IPS-18c (cell line): Measurements from ENCODE around the gene AKT1.

Experiments used
- H3K4me3 ChIP-seq: 2 replicates; pipeline ENCODE4 v1.7.0; 2013; ENCODE audit warnings: low read depth, mild to moderate bottlenecking, low read length, moderate library complexity; ENCODE audit not compliant: insufficient read depth
- H3K9me3 ChIP-seq: one replicate; pipeline ENCODE4 v1.6.1; 2013; ENCODE audit warnings: mild to moderate bottlenecking, low read length, moderate library complexity; ENCODE audit not compliant: control insufficient read depth, insufficient read depth

Gene AKT1

DNA sequence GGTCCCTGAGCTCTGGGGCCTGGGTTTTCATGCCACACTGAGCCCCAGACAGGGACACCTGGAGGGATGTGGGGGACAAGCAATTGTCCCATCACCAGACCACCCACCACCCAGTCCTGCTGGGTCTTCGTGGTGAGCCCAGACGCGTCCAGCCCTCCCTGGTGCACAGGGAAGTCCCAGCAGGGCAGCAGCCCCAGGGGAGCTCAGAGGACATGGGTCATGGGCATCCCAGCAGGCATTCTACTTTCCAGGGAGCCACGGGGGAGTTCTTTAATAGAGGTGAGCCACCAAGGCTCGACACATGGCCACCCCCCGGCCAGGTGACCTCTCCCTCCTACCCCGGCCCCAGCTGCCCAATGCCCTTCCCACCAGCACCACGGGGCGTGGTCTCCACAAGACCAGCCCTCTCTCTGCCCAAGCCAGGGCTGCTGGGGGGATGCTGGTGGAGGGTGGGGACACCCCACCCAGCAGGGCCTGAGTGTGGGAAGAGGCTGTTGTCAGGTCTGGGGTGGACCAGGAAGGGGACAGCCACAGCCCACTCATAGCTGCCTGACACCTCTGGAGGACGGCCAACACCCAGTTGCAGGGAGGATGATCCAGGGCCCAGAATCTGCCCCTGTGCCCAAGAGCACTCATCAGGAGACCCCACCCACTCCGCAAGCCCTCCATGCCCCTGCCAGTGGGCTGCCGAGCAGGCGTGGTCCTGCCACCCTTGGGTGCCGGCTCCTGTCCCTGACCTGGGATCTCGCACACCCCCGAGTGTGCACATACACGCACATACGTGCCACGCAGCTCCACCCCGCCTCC lies 14.1 kb downstream of the AKT1 start:
- Histone ChIP-seq H3K9me3 (no peaks in the 10 kb centered on the region), H3K4me3 (no peak overlapping the region)

- Histone ChIP-seq H3K9me3 (no peaks in the 10 kb centered on the region), H3K4me3 (no peak overlapping the region)
These were observed 15.0 kb downstream of the AKT1 start for GRCh38 chr14:104780513-104781030.

GRCh38 chr14:104779776-104780512 lies 15.6 kb downstream of the AKT1 start:
- no peak overlapping the region for H3K4me3 ChIP-seq
- no peaks in the 10 kb centered on the region for H3K9me3 ChIP-seq

DNA sequence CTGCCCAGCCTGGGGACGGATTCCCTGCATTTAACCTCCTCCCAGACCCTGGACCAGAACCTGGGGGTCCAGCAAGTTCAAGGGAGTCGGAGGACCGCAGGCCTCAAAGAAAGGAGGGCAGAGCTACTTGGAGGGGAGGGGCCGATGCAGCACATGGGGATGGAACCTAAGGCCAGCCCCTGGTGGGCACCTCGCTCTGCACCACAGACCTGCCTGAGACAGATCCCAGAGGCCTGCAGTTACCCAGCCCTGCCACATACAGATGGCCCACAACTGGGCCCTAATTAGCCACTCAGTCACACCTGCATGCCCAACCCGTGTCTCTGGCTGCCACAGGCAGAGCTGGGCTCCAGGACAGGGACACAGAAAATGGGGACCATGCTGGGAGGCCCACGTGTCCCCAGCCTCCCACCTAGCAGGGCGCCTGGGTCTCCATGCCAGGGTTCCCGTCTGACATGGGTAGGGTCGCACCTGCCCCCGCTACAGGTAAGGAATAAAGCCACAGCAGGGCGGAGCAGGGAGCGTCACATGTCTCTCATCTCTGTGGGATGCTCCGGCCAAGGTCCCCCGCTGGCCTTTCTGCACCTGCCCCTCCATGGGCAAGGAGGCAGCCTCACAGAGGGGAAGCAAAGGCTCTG lies 16.7 kb downstream of the AKT1 start:
- Histone ChIP-seq H3K9me3 (no peaks in the 10 kb centered on the region), H3K4me3 (no peak overlapping the region)

DNA sequence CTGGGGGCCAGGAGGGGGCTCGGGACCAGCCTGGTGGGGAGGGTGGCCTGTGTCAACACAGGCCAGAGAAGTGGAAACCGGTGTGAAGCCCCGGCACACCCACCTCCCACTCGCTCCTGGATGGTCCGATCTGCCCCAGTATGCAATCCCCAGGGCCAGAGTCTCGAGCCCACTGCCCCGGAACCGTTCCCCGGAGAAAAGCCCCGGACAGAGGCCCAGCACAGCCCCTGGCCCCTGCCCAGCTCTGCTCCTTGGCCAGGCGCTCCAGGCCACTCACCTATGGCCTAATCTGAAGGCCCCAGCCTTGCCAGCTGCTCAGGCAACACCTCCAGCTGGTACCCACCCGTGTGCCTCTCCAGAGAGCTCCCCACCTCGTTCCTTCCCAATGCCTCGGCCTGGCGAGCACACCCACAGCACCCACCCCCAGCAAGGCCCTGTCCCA lies 17.7 kb downstream of the AKT1 start:
- Histone ChIP-seq H3K9me3 (no peaks in the 10 kb centered on the region), H3K4me3 (no peak overlapping the region)

DNA sequence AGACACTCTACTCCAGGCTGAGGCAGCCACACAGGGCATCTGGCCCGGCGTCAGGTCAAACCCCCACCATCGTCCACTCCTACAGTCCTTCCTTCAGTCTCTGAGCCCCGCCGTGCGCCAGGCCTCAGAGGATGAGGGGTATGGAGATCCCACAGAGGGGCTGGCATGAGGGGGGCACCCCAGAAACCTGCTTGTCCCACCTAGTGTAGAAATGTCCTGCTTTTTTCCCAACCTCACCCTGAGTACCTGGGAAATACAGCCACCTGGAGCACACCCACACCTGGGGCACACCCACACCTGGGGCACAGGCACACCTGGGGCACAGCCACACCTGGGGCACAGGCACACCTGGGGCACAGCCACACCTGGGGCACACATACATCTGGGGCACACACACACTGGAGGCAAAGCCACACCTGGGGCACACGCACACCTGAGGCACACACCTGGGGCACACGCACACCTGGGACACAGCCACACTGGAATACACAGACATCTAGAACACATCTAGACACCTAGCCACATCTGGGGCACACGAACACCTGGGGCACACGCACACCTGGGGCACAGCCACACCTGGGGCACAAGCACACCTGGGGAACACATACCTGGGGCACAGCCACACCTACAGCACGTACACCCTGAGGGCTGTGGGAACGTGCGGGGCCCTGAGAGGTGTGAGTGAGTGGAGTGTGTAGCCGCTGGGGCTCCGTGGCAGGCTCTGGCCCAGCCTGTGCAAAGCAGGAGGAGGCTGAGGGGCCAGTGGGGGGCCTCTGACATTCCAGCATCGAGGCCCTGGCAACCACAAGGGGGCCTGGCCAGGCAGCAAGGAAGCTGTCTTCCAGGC lies 18.4 kb downstream of the AKT1 start:
- H3K4me3 ChIP-seq: no peak overlapping the region
- no peaks in the 10 kb centered on the region for H3K9me3 ChIP-seq

- peaks cover 4% of the 10 kb centered on the region for H3K9me3 ChIP-seq
These were observed 19.1 kb downstream of the AKT1 start for GRCh38 chr14:104776481-104776880.

DNA sequence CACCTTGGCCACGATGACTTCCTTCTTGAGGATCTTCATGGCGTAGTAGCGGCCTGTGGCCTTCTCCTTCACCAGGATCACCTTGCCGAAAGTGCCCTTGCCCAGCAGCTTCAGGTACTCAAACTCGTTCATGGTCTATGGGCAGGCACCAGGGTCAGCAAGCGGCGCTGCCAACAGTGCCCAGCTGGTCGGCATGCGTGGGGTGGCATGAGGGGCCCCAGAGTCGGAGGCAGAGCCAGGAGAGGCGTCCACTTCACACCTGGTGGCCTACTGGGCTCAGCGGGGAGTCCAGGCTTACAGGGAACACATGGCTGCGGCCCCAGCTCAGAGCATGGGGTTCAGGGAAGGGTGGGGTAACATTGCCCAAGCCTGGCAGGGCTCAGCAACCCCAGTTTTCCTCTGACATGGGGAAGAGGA lies 20.5 kb downstream of the AKT1 start:
- H3K9me3 ChIP-seq: peaks cover 9% of the 10 kb centered on the region
- H3K4me3 ChIP-seq: no peak overlapping the region

More at GRCh38 chr14:104776481-104776880, 19.1 kb downstream of the AKT1 start:
- no peak overlapping the region for H3K4me3 ChIP-seq

DNA sequence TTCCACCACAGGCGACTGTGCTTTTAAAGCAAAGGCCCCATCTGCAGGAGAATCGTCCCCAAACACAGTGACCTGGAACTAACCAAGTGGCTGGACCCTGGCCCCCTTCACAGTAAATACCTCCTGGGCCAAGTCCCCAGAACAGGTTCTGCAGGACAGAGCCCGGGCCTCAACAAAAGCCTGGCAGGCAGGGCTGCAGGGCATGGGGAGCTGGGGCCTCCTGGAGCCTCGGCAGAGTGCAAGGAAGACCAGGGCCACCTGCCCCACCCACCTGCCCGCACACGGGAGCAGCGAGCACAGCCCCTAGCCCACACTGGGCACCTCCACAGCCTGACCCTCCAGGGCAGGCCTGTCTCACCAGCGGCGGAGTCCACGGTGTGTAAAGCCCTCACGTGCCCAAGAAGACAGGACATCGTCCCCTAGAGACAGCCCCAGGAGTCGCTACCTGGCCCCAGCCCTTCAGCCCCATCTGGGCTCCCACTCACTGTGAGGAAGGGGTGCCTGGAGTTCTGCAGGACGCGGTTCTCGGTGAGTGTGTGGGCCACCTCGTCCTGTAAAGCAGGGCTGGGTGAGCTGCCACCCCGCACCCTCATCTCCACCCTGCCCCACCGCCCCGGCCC lies 21.0 kb downstream of the AKT1 start:
- Histone ChIP-seq H3K4me3 (no peak overlapping the region), H3K9me3 (peaks cover 9% of the 10 kb centered on the region)

DNA sequence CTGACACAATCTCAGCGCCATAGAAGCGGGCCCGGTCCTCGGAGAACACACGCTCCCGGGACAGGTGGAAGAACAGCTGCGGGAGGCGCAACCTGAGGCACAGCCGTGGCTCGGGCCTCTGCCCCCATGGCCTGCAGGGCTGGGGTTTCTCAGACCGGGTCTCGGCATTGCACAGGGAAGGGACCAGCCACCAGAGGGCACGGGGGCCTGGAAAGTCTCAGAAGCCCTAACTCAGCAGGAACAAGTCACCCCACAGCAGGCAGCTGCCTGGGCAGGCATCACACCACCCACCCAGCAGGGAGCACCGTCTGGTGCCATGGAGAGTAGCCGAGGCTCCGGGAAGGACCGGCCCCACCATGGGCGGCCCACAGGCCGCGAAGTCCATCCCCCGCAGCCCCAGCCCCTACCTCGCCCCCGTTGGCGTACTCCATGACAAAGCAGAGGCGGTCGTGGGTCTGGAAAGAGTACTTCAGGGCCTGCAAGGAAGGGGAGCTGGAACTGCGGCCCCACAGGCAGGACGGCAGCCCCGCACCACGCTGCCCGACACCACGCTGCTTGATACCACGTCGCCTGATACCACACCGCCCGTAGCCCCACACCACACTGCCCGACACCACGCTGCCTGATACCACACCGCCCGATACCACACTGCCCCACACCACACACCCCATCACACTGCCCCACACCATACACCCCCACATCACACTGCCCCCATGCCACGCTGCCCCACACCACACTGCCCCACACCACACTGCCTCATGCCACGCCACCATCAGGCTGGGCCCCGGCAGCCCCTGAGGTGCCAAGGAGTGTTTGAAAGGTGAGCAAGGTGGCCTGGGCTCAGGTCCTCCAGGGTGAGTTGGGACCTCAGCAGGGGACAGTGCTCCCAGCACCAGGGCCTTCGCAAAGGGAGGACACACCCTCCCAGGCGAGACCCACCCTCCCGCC lies 21.8 kb downstream of the AKT1 start:
- peaks cover 9% of the 10 kb centered on the region for H3K9me3 ChIP-seq
- H3K4me3 ChIP-seq: no peak overlapping the region

DNA sequence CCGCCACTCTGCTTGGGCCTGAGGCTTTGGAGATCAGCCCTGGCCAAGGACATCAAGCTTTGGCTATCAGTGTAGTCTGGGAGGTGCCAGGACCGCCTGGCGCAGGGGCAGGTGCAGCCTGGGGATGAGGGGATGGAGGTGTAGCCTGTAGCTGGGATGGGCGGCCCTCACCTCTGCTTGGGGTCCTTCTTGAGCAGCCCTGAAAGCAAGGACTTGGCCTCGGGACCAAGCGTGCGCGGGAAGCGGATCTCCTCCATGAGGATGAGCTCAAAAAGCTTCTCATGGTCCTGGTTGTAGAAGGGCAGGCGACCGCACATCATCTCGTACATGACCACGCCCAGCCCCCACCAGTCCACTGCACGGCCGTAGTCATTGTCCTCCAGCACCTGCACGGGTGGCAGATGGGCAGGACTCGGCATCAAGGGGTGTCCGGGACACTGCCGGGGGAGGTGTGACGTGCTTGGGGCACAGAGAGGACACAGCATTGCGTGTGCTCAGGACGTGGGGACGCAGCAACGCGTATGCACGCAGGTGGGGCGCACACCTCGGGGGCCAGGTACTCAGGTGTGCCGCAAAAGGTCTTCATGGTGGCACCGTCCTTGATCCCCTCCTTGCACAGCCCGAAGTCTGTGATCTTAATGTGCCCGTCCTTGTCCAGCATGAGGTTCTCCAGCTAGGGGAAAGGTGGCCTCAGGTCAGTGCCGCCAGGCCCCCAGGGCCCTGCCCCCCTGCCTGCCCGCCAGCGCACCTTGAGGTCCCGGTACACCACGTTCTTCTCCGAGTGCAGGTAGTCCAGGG lies 22.6 kb downstream of the AKT1 start:
- Histone ChIP-seq H3K4me3 (no peak overlapping the region), H3K9me3 (peaks cover 9% of the 10 kb centered on the region)

- no peak overlapping the region for H3K4me3 ChIP-seq
- H3K9me3 ChIP-seq: peaks cover 9% of the 10 kb centered on the region
These were observed 23.4 kb downstream of the AKT1 start for GRCh38 chr14:104771918-104772706.

DNA sequence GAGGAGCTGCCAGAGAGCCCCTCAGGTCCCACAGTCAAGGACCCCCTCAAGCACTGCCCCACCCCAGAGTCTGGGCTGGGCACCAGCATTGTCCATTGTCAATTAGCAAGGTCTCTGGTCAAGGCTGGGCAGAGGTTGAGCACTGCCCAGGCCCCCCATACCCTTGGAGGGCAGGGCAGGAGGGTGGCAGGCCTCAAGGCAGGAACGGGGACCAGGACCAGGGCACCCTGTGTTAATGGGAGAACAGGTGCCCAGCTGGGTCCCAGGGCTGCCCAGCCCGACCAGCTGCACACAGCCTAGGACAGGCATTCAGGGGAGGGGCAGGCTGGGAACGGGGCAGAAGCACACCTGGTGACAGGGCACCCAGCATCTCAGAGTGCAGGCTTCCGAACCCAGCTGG lies 24.2 kb downstream of the AKT1 start:
- no peak overlapping the region for H3K4me3 ChIP-seq
- peaks cover 9% of the 10 kb centered on the region for H3K9me3 ChIP-seq

DNA sequence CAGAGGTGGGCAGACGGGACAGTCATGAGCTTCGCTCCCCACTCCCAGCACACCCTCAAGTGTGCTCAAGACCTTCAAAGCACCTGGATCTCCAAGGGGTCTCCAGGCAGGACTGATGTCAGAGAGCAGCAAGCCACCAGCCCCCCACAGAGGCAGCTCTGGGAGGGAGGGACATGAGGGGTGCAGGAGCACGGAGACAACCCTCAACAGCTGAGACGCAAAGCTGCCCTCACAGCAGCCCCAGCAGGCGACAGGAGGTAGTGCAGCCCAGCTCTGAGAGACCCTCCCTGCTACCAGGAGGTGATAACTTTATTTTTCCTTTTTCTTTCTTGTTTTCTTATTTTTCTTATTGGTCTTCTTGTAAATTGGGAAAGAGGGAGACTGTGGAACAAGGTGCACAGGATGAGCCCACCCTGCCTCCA lies 24.7 kb downstream of the AKT1 start:
- H3K9me3 ChIP-seq: peaks cover 9% of the 10 kb centered on the region

More for the DNA sequence above, 24.7 kb downstream of the AKT1 start:
- no peak overlapping the region for H3K4me3 ChIP-seq
